H9 (cell line): Measurements from ENCODE around the gene DIP2C. TPM values are rescaled to one million over a fixed set of nuclear protein-coding genes. Genes with fewer than 3 reads are reported as not detected.
A peak's percentile ranks its signal among the peaks of the same experiment; 100 is the strongest.

ENCODE experiments used
- DNase-seq: peaks from one replicate; pipeline ENCODE4 v3.0.0-alpha.2; 2017
- H2AFZ ChIP-seq: one replicate; pipeline ENCODE4 v1.6.1; 2013; ENCODE audit warnings: mild to moderate bottlenecking, low read length, control low read depth, moderate library complexity
- H2AK5ac ChIP-seq: 2 replicates; pipeline ENCODE4 v1.6.1; 2013; ENCODE audit warnings: low read length, control low read depth, mixed read lengths; ENCODE audit not compliant: insufficient read length
- H2BK120ac ChIP-seq: one replicate; pipeline ENCODE4 v1.6.1; 2013; ENCODE audit warnings: low read depth, mild to moderate bottlenecking, low read length, control low read depth, inconsistent platforms; ENCODE audit not compliant: poor library complexity, severe bottlenecking
- H2BK12ac ChIP-seq: 2 replicates; pipeline ENCODE4 v1.6.1; 2013; ENCODE audit warnings: low read length, control low read depth, mixed read lengths, low read depth; ENCODE audit not compliant: insufficient read length
- H2BK15ac ChIP-seq: 2 replicates; pipeline ENCODE4 v1.6.1; 2013; ENCODE audit warnings: low read depth, low read length, control low read depth
- H2BK20ac ChIP-seq: one replicate; pipeline ENCODE4 v1.6.1; 2013; ENCODE audit warnings: low read depth, mild to moderate bottlenecking, low read length, control low read depth, inconsistent platforms; ENCODE audit not compliant: poor library complexity, severe bottlenecking
- H2BK5ac ChIP-seq: 2 replicates; pipeline ENCODE4 v1.6.1; 2013; ENCODE audit warnings: low read length, control low read depth, mixed read lengths; ENCODE audit not compliant: insufficient read length
- H3K14ac ChIP-seq: 2 replicates; pipeline ENCODE4 v1.6.1; 2013; ENCODE audit warnings: low read length, control low read depth; ENCODE audit not compliant: insufficient read depth
- H3K18ac ChIP-seq: 2 replicates; pipeline ENCODE4 v1.6.1; 2013; ENCODE audit warnings: low read depth, mild to moderate bottlenecking, mixed read lengths, low read length, control low read depth; ENCODE audit not compliant: insufficient read length
- H3K23ac ChIP-seq: 2 replicates; pipeline ENCODE4 v1.6.1; 2013; ENCODE audit warnings: low read length, control low read depth, mixed read lengths, low read depth; ENCODE audit not compliant: insufficient read length
- H3K23me2 ChIP-seq: 2 replicates; pipeline ENCODE4 v1.6.1; 2013; ENCODE audit warnings: low read depth, mild to moderate bottlenecking, mixed read lengths, low read length, control low read depth; ENCODE audit not compliant: insufficient read length, poor library complexity, severe bottlenecking
- H3K27ac ChIP-seq: 2 replicates; pipeline ENCODE4 v1.5.1; 2013; ENCODE audit warnings: low read length, control low read depth, mixed read lengths, low read depth; ENCODE audit not compliant: insufficient read length
- H3K27me3 ChIP-seq: 2 replicates; pipeline ENCODE4 v1.6.1; 2013; ENCODE audit warnings: low read length, control low read depth, inconsistent platforms; ENCODE audit not compliant: insufficient read depth
- H3K4ac ChIP-seq: 2 replicates; pipeline ENCODE4 v1.6.1; 2013; ENCODE audit warnings: low read depth, mild to moderate bottlenecking, control low read depth, inconsistent platforms, low read length, moderate library complexity
- H3K4me1 ChIP-seq: 2 replicates; pipeline ENCODE4 v1.6.1; 2013; ENCODE audit warnings: low read length, control low read depth, inconsistent platforms; ENCODE audit not compliant: insufficient read depth
- H3K4me2 ChIP-seq: 2 replicates; pipeline ENCODE4 v1.6.1; 2013; ENCODE audit warnings: low read length, control low read depth, mixed read lengths; ENCODE audit not compliant: insufficient read length, insufficient read depth
- H3K56ac ChIP-seq: 2 replicates; pipeline ENCODE4 v1.6.1; 2013; ENCODE audit warnings: low read depth, mild to moderate bottlenecking, mixed read lengths, low read length, control low read depth; ENCODE audit not compliant: insufficient read length
- H3K79me1 ChIP-seq: 2 replicates; pipeline ENCODE4 v1.6.1; 2013; ENCODE audit warnings: low read depth, mild to moderate bottlenecking, moderate library complexity, low read length, control low read depth, inconsistent platforms; ENCODE audit not compliant: insufficient read depth, poor library complexity, severe bottlenecking
- H3K79me2 ChIP-seq: 2 replicates; pipeline ENCODE4 v1.6.1; 2013; ENCODE audit warnings: low read length, control low read depth, inconsistent platforms; ENCODE audit not compliant: insufficient read depth
- H3K9ac ChIP-seq: 2 replicates; pipeline ENCODE4 v1.6.1; 2013; ENCODE audit warnings: low read length, control low read depth, mixed read lengths; ENCODE audit not compliant: insufficient read length; ENCODE audit errors: extremely low read depth
- H3K9me3 ChIP-seq: one replicate; pipeline ENCODE4 v1.6.1; 2013; ENCODE audit warnings: low read depth, low read length, inconsistent platforms; ENCODE audit not compliant: control insufficient read depth
- H3T11ph ChIP-seq: one replicate; pipeline ENCODE4 v1.6.1; 2013; ENCODE audit warnings: mild to moderate bottlenecking, low read length, control low read depth, inconsistent platforms
- H4K20me1 ChIP-seq: one replicate; pipeline ENCODE4 v1.6.1; 2013; ENCODE audit not compliant: control insufficient read depth, insufficient read length, insufficient read depth
- H4K5ac ChIP-seq: 2 replicates; pipeline ENCODE4 v1.6.1; 2013; ENCODE audit warnings: low read depth, mild to moderate bottlenecking, mixed read lengths, low read length, control low read depth; ENCODE audit not compliant: insufficient read length
- H4K8ac ChIP-seq: replicated peaks from 2 replicates; pipeline ENCODE4 v1.6.1; 2013; ENCODE audit warnings: low read length, control low read depth, mixed read lengths, low read depth; ENCODE audit not compliant: insufficient read length
- H4K91ac ChIP-seq: 2 replicates; pipeline ENCODE4 v1.6.1; 2013; ENCODE audit warnings: low read depth, mild to moderate bottlenecking, moderate library complexity, mixed read lengths, low read length, control low read depth; ENCODE audit not compliant: insufficient read length
- H3K27ac Mint-ChIP-seq, 3 experiments: 2 replicates in 2 of 3; 3 replicates in 1 of 3; pipeline ENCODE4 v1.8.0; 2020 to 2021; ENCODE audit warnings: mixed read lengths in 3 of 3, mild to moderate bottlenecking in 1 of 3, moderate library complexity in 1 of 3
- H3K27me3 Mint-ChIP-seq: 2 replicates; pipeline ENCODE4 v1.8.0; 2021; ENCODE audit warnings: low read depth, mild to moderate bottlenecking, moderate library complexity, mixed read lengths
- H3K36me3 Mint-ChIP-seq, 3 experiments: 2 replicates in 2 of 3; 3 replicates in 1 of 3; pipeline ENCODE4 v1.8.0; 2020 to 2021; ENCODE audit warnings: low read depth in 3 of 3, mixed read lengths in 3 of 3; ENCODE audit not compliant: insufficient read depth in 1 of 3
- H3K4me1 Mint-ChIP-seq, 2 experiments: 2 replicates each; pipeline ENCODE4 v1.8.0; 2020; ENCODE audit warnings: mixed read lengths in 2 of 2
- H3K4me3 Mint-ChIP-seq, 2 experiments: 2 replicates in 1 of 2; 3 replicates in 1 of 2; pipeline ENCODE4 v1.8.0; 2020 to 2021; ENCODE audit warnings: mild to moderate bottlenecking in 2 of 2, mixed read lengths in 2 of 2, moderate library complexity in 1 of 2
- H3K9me3 Mint-ChIP-seq, 2 experiments: 2 replicates in 1 of 2; 3 replicates in 1 of 2; pipeline ENCODE4 v1.8.0; 2020; ENCODE audit warnings: mild to moderate bottlenecking in 2 of 2, mixed read lengths in 2 of 2, moderate library complexity in 1 of 2
- WGBS: extraction: QIAGEN DNeasy Blood & Tissue Kit; methylation state at CpG from one replicate; pipeline ENCODE4 v1.1.7; 2013; ENCODE audit warnings: missing lambda C conversion rate, low lambda C conversion rate, mixed read lengths; ENCODE audit not compliant: insufficient read length; ENCODE audit errors: extremely low coverage; 5-methylcytosine and 5-hydroxymethylcytosine counted together
- total RNA-seq: library from RNA; stranded (reverse); gene quantifications from 2 replicates; pipeline ENCODE4 v1.2.1, GENCODE V29; 2021
- TF ChIP-seq, protein P1 (sequence below): fragments of 200-600 bp; sonication (generic); conservative IDR thresholded peaks from 3 replicates; pipeline ENCODE4 v1.8.0; 2021; ENCODE audit warnings: antibody characterized with exemption, mild to moderate bottlenecking

Gene DIP2C
- total RNA-seq, 1 experiment from 2014 or later = 7.9 TPM

- Mint-ChIP-seq H3K9me3 (peaks cover 4 to 5% of the 10 kb centered on the region in 2 experiments), H3K36me3 (peaks cover 14 to 25% (median 15%) of the 10 kb centered on the region in 3 experiments), H3K4me1 (peaks cover 10 to 14% of the 10 kb centered on the region in 2 experiments), H3K27ac (peak overlapping the region in 2 of 3 experiments; percentile 60 to 64; a peak in 2 of 7 replicates), H3K4me3 (no peak overlapping the region), H3K27me3 (no peaks in the 10 kb centered on the region; the same call in 1 of the 2 replicates)
- Histone ChIP-seq H2BK20ac (no peak overlapping the region), H2BK120ac (no peak overlapping the region), H3K4ac (no peak overlapping the region), H3K4me1 (no peaks in the 10 kb centered on the region), H2BK5ac (no peak overlapping the region), H3K9me3 (no peaks in the 10 kb centered on the region), H3T11ph (no peak overlapping the region), H3K23me2 (no peaks in the 10 kb centered on the region), H4K8ac (no peak overlapping the region), H4K91ac (no peak overlapping the region), H3K23ac (no peak overlapping the region), H2BK15ac (no peak overlapping the region), H4K20me1 (peaks cover 3% of the 10 kb centered on the region), H2AK5ac (no peak overlapping the region), H3K79me1 (no peaks in the 10 kb centered on the region), H2BK12ac (no peak overlapping the region), H4K5ac (no peak overlapping the region), H3K56ac (no peak overlapping the region), H3K9ac (no peak overlapping the region), H3K79me2 (no peaks in the 10 kb centered on the region), H3K4me2 (no peak overlapping the region), H3K18ac (no peak overlapping the region), H3K14ac (no peak overlapping the region), H3K27ac (no peak overlapping the region), H3K27me3 (no peaks in the 10 kb centered on the region), H2AFZ (no peak overlapping the region)
- DNase-seq = peak; percentile 30
- TF ChIP-seq, protein P1, sequence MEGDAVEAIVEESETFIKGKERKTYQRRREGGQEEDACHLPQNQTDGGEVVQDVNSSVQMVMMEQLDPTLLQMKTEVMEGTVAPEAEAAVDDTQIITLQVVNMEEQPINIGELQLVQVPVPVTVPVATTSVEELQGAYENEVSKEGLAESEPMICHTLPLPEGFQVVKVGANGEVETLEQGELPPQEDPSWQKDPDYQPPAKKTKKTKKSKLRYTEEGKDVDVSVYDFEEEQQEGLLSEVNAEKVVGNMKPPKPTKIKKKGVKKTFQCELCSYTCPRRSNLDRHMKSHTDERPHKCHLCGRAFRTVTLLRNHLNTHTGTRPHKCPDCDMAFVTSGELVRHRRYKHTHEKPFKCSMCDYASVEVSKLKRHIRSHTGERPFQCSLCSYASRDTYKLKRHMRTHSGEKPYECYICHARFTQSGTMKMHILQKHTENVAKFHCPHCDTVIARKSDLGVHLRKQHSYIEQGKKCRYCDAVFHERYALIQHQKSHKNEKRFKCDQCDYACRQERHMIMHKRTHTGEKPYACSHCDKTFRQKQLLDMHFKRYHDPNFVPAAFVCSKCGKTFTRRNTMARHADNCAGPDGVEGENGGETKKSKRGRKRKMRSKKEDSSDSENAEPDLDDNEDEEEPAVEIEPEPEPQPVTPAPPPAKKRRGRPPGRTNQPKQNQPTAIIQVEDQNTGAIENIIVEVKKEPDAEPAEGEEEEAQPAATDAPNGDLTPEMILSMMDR = no peak
- WGBS = no CpG with 5 or more reads among the region's 31 CpGs
Measured at GRCh38 chr10:472241-472910, 217.1 kb downstream of the DIP2C start.
